SH-SY5Y (cell line): Measurements from ENCODE around the gene PRSS38.

ENCODE experiments used
- GATA2 ChIP-seq: IDR thresholded peaks from 2 replicates; pipeline ENCODE4 v1.6.1; 2011; ENCODE audit warnings: mild to moderate bottlenecking, low read depth, low read length
- GATA3 ChIP-seq: IDR thresholded peaks from 2 replicates; pipeline ENCODE4 v1.6.1; 2011; ENCODE audit warnings: low read depth, mild to moderate bottlenecking, low read length, moderate library complexity

DNA sequence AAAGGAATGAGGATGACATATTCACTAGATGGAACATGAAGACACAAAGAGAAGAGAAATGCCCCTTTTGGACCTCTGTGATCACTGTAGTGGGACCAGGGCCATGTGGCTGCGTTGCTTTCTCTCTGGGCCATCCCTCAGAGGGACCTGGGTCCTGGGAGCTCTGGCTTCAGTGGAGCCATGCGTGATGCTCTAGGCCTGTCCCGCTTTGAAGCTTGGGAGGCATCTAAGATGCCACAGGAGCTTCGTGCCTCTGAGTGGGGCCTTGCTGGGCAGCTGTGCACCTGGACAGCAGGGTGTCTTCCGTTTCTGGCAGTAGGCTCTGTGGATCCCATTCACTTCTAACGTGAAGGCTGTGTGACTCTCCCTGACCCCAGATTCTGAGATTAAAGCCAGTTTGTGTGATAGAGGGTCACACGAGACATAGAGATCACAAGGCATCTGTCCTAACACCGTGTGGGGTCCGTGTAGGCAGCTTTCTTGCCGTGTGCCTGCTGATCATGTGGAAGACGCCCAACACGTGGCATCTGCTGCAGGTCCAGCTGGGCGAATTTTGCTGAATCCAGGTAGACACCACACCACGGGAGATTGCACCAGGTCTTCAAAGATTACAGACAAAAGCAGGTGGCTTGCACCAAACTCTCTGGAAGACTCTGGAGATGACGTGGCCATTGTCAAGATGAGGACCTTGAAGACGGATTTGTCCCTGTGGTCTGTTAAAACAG is 17.2 kb upstream of the PRSS38 start:
- TF ChIP-seq GATA2, result no peak
- no peak for TF ChIP-seq GATA3
